ENCODE data around the gene MYOZ2.

The MYOZ2 gene

DNA sequence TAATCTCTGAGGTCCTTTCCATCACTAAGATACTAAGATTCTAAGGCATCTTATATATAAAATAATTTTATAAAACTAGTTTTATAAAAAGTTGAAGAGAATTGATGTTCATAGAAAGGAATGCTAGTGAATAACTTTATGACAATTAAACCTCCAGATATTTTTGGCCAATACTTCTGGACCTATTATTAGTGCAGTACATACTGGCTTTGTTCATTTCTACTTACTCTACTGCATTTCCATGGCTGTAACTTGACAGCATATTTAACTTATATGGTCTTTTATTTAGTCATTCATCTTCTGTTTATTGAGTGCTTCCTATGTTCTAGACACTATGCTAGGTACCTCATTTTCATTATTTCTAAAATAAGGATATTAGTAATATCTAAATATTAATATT, 70.1 kb downstream of the MYOZ2 start:
- no peak for DNase-seq

- DNase-seq = no peak
Measured at GRCh38 chr4:119206178-119206577, 70.5 kb downstream of the MYOZ2 start.

DNA sequence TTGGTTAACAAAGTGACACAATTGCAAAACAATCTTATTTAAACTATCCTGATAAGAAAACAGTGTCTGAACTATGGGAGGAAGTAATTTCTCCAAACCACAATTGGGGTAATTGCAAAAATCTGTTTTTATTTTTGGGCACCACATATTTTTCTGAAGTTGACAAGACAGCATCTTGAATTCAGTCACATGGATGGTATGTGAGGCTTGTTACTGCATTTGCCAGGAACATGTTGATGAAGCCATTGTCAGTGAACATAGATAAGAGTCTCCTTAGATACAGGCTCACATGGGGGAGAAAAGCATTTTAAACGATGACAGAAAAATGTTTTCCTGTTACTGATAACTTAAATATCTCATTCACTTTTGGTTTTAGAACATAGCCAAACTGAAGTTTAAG, 71.4 kb downstream of the MYOZ2 start:
- no peak for DNase-seq

DNA sequence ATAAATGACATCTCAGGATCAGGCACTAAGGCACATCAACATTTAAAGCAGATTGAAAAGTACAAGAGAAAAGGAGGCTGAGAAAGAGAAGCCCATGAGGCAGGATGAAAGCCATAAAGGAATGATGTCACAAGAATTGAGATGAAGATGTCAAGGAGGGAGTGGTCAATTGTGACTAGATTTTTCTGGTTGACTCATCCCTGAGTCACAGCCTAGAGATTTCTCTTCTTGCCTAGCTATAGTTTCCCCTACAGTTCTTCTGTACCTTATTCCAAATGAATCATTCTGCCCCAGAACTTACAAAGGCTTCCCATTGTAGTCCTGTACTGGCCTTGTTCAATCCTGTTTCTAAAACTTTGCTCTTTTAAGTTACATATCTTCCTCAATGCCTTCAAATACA, 73.4 kb downstream of the MYOZ2 start:
- DNase-seq = no peak

- no peak for DNase-seq
Measured at GRCh38 chr4:119209586-119209985, 74.0 kb downstream of the MYOZ2 start.

- DNase-seq = no peak
Measured at GRCh38 chr4:119210775-119211174, 75.1 kb downstream of the MYOZ2 start.

DNA sequence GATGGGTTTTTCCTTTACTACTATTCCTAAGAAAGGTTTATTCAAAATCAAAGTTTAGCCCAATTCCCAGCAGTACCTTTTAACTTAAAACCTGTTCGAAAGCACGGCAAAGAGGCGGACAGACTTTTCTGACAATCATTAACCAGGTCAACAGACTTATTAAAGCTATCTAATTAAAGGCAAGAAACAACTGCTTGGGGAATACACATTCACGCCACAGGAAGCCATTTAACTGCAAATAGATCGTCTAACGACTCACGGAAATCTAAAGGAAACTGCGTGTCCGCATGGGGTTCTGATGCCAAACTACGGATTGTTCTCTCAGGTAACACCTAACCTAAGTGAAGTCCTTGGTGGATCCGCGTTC, 76.2 kb downstream of the MYOZ2 start:
- no peak for DNase-seq

DNA sequence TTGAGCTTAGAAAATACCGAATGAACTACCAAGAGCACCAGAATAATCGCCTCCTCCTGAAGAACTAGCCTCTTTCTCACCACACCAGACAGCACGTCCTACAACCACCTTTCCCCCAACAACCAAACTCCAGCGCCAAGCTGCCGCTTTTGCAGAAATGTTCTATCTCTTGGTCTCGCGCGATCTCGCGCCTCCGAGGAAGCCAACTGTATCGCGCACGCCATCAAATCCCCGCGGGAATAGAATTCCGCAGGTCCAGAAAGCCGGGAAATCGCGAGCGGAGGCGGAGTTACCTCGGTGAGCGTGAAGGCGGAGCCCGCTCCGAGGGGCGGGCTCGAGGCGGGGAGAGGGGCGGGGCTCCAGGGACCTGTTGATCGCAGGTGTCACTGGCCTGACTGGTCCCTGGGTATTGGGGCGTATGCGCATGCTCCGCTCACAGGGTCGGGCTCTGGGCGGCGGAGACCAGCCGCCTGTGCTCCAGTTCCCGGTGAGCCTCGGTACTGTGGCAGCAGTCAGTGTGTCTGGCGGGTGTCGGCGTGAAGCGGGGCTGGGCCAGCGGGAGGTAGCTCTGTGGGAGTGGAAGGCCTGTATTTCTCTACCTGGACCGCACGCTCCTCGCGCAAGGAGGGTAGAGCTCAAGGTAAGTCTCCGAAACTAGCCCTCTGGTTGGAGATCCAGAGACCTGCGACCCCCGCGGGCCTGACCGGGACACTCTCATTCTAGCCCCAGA, 76.8 kb downstream of the MYOZ2 start, which contains the start of gene USP53:
TSS of gene USP53 (plus strand) at position 480 of the 730 bp plus-strand sequence. CDS start 27,047 bp downstream, outside the sequence.
- DNase-seq = peak; percentile 81

DNA sequence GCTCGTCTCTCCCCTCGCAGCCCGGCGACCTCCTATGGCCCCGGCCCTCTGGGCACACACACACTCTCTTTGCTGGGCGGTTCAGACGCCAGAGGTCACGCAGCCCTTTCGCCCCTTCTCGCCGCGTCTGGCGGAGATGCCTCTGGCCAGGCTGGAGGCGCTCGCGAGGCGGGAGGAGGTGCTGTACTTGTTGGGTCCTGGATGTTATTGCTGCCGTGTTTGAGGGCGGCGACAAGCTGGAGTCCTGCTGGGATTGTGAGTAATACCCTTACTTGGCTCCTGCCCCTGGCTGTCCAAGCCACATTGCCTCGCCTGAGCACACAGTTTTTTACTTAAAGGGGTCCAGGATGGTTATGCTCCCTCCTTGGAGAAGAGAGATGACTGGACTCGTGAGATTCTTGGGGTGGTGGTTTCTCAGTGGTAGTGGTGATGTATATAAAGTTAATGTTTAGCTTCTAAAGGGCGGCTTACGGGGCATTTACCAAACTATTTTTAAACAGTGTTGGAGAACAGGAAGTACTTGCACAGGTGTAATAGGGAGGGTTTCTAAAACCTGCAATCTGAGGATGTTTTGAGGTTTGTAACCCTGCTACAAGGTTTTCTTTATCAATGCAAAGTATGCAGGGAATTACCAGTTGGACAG, 77.5 kb downstream of the MYOZ2 start:
- peak; percentile 21 for DNase-seq

GRCh38 chr4:119218093-119218492, 82.5 kb downstream of the MYOZ2 start:
- DNase-seq = no peak

- no peak for DNase-seq
Measured at GRCh38 chr4:119221412-119221811, 85.8 kb downstream of the MYOZ2 start.

DNA sequence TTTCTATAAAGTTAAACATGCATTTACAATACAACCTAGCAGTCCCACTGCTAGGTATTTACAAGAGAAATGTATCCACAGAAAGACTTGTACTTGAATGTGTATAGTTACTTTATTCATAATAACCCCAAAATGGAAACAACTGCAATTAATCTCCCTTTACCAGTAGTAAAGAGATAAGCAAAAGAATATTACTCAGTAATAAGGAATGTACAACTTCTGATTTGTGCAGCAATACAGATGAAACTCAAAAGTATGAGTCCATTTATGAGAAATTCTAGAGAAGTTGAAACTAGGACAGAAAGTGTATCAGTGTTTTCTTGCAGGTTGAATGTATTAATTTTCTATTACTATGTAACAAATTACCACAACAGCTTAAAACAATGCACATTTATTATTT, 92.1 kb downstream of the MYOZ2 start:
- DNase-seq = no peak

DNA sequence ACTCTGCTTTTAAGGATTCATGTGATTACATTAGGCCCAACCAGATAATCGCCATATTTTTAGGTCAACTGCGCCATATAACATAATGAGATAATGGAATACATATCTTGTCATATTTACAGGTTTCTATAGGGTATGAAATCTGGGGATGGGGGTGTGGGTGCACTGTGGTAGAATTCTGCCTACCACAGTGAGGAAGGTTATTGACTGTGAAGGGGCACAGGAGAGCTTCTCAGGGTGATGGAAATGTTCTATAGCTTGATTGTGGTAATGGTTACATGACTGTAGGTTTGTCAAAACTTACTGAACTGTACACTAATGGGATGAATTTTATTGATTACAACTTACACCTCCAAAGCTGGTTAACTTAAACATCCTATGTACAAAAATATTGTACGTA, 92.8 kb downstream of the MYOZ2 start:
- no peak for DNase-seq

DNA sequence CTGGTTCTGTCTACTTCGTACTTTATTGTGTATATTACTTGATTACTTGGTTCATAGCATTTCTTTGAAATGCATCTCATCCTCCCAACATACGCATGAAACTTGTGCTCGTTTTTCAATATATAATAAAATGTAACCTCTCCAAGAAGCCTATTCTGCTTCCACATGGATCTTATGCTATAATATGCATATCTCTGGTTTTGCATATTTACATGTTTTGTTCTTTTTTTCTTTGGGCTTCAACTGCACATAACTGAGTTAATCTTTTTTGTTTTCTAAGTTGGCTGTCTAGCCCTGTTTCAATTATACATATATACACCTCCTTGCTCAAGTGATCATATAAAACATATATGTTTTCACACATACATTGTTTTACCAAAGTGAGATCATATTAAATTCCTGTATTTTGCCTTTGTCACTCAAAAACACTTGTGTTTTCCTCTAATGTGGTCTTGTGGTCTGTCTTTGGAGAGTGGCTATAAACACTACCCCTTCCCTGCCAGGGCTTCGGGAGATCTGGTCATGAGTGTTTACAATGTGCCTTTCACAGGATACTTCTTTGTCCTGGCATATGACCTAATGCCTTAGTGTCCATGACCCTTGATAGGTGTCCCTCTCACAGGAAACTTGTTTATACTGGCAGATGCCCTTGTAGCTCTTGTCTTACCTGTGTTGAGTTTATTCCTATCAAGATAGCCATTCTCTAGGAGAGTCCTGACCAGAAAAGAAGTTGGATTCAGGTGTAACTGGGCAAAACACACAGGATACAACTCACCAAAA, 94.5 kb downstream of the MYOZ2 start:
- no peak for DNase-seq

DNA sequence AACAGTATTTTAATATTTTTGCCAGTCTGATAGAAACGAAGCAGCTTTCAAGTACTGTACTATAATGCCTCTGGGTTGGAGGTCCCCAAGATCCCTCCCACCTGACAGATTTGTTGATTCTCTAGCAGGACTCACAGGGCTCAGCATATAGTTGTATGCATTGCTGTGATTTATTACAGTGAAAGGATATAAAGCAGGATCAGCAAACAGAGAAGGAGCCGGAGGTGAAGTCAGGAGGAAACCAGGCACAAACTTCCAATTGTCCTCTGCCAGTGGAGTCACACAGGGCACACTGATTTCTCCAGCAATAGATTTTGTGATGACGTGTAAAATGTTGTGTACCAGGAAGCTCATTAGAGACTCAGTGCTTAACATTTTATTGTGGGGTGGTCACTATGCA, 95.9 kb downstream of the MYOZ2 start:
- no peak for DNase-seq

DNA sequence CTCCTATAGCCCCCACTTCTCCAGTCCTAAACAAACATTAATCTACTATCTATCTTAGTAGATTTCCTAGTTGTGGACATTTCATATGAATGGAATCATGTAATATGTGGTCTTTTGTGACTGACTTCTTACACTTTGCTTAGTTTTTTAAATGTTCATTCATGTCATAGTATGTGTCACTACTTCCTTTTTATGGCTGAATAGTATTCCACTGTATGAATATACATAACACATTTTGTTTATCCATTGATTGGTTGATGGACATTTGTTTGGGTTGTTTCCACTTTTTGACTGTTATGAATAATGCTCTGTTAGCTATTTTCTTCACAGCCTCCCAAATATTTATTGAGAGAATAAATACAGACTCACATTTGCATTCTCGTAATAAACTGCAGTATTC, 96.7 kb downstream of the MYOZ2 start:
- no peak for DNase-seq

- DNase-seq = no peak
Measured at GRCh38 chr4:119233191-119233590, 97.6 kb downstream of the MYOZ2 start.

DNA sequence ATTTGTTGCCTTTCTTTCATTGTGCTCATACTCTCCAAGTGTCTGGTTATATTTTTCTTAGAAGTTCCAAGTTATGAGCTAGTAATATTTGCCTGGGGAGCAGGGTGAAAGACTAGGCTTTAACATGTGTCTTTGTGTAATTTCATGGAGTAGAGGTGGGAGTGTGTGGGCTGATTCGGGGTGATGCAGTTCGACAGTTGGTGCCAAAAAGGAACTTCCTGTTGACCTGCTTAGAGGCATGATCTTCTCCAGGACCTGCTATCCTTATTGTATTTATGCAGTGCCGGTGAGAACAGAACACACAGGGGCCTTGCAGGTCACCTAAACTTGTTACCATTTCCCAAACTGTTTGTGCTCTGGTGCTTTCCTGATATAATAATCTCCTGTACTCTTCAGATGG, 98.1 kb downstream of the MYOZ2 start:
- no peak for DNase-seq

DNA sequence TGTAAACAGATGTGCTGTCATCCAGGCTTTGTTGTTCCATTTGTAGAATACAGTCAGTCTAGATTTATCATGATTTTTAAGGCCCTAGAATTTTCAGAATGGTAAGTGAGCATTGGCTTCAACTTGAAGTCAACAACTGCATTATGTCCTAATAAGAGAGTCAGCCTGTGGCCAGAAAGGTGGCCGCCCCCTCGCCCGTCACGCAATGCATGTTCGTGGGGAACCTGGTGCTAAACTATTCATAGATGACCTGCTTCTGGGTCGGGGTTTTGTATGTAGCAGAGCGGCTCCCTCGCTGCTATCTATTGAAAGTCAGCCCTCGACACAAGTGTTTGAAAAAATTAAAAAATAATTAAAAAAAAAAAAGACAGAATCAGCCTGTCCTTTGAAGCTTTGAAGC, 101.6 kb downstream of the MYOZ2 start:
- no peak for DNase-seq

Data from NCI-H2029 treated with DMSO at 0.1 percent for 48 hours (cell line).